ENCODE measurements around the gene CCDC92.

CCDC92 gene

GRCh38 chr12:123946152-123946515, 26.5 kb downstream of the CCDC92 start:
- Histone ChIP-seq H4K20me1 (ENCODE audit: low read depth, low read length) (no peaks in the 10 kb centered on the region), H3K4me3 (ENCODE audit: insufficient read depth, low read length, poor library complexity, severe bottlenecking) (no peak overlapping the region), H3K9ac (ENCODE audit: low read length) (no peak overlapping the region), H3K4me2 (ENCODE audit: low read depth, low read length, poor library complexity, severe bottlenecking) (no peak overlapping the region), H2AFZ (ENCODE audit: low read depth, low read length, severe bottlenecking) (no peak overlapping the region), H3K27ac (ENCODE audit: low read depth, low read length) (no peak overlapping the region), H3K9me3 (ENCODE audit: insufficient read depth, low read length) (no peaks in the 10 kb centered on the region), H3K36me3 (ENCODE audit: low read length) (no peaks in the 10 kb centered on the region), H3K9me2 (replicated peaks; ENCODE audit: insufficient read depth, low read length) (no peaks in the 10 kb centered on the region), H3K27me3 (ENCODE audit: low read length) (no peaks in the 10 kb centered on the region), H3F3A (ENCODE audit: insufficient read depth) (no peaks in the 10 kb centered on the region), H3K79me2 (ENCODE audit: insufficient read depth, low read length) (no peaks in the 10 kb centered on the region)
- TF ChIP-seq CTCF (IDR thresholded peaks at IDR 0.05; ENCODE audit: insufficient read depth, low read length, poor library complexity, severe bottlenecking) = no peak
- TF ChIP-seq EZH2phosphoT487 (conservative IDR thresholded peaks at IDR 0.05; ENCODE audit: low read length) = no peak

DNA sequence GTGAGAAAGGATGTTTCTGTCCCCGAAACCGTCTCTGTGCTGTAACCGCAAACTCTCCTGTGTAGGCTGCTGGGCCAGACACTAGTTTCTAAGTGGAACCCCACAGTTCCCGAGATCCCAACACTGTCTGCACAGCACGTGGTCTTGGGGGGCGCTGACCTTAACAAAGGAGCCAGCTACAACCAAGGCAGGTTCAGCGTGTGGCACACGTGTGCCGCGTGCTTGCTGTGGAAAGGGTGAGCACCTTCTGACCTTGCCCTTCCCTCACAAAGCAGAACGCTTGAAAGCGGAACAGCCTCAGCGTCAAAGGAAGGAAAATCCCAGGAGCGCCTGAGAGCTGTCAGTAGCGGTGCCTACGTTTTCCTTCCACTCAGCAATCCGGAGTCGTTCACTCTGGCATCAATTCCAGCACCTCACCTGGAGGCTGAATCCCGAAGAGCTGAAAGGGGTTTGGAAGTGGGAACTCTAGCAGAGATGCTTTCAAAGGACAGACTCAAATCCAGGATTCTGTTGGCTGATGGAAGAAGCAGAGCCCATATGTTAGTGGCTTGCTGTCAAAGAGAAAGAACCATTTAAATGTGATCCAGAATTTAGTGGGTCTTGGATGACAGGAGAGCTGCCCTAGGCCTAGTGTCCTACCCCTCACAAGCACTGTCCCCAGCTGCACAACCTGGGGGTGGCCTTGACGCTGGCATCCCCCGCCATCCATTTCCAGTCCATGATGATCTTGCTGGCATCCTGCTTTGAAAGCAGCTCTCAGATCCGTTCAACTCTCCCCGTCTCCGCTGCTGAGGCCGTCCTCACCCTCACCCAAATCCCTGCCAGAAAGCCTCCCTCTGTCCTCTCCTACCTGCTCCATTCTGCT, 27.1 kb downstream of the CCDC92 start:
- H3K36me3 ChIP-seq (ENCODE audit: low read length) = no peaks in the 10 kb centered on the region
- H3K9ac ChIP-seq (ENCODE audit: low read length) = no peak overlapping the region

GRCh38 chr12:123944696-123945095, 27.9 kb downstream of the CCDC92 start:
- Histone ChIP-seq H3F3A (ENCODE audit: insufficient read depth) (no peaks in the 10 kb centered on the region), H4K20me1 (ENCODE audit: low read depth, low read length) (no peaks in the 10 kb centered on the region), H3K9ac (ENCODE audit: low read length) (no peak overlapping the region), H3K9me2 (replicated peaks; ENCODE audit: insufficient read depth, low read length) (no peaks in the 10 kb centered on the region), H3K9me3 (ENCODE audit: insufficient read depth, low read length) (no peaks in the 10 kb centered on the region), H3K36me3 (ENCODE audit: low read length) (no peaks in the 10 kb centered on the region), H2AFZ (ENCODE audit: low read depth, low read length, severe bottlenecking) (no peak overlapping the region), H3K4me3 (ENCODE audit: insufficient read depth, low read length, poor library complexity, severe bottlenecking) (no peak overlapping the region), H3K27me3 (ENCODE audit: low read length) (no peaks in the 10 kb centered on the region), H3K4me2 (ENCODE audit: low read depth, low read length, poor library complexity, severe bottlenecking) (no peak overlapping the region), H3K79me2 (ENCODE audit: insufficient read depth, low read length) (no peaks in the 10 kb centered on the region), H3K27ac (ENCODE audit: low read depth, low read length) (no peak overlapping the region)
- TF ChIP-seq CTCF (IDR thresholded peaks at IDR 0.05; ENCODE audit: insufficient read depth, low read length, poor library complexity, severe bottlenecking) (no peak), EZH2phosphoT487 (conservative IDR thresholded peaks at IDR 0.05; ENCODE audit: low read length) (no peak)

More for the DNA sequence above, 27.1 kb downstream of the CCDC92 start:
- Histone ChIP-seq H2AFZ (ENCODE audit: low read depth, low read length, severe bottlenecking) (no peak overlapping the region), H3K27ac (ENCODE audit: low read depth, low read length) (no peak overlapping the region), H4K20me1 (ENCODE audit: low read depth, low read length) (no peaks in the 10 kb centered on the region), H3F3A (ENCODE audit: insufficient read depth) (no peaks in the 10 kb centered on the region), H3K9me2 (replicated peaks; ENCODE audit: insufficient read depth, low read length) (no peaks in the 10 kb centered on the region), H3K4me3 (ENCODE audit: insufficient read depth, low read length, poor library complexity, severe bottlenecking) (no peak overlapping the region), H3K79me2 (ENCODE audit: insufficient read depth, low read length) (no peaks in the 10 kb centered on the region), H3K9me3 (ENCODE audit: insufficient read depth, low read length) (no peaks in the 10 kb centered on the region), H3K27me3 (ENCODE audit: low read length) (no peaks in the 10 kb centered on the region), H3K4me2 (ENCODE audit: low read depth, low read length, poor library complexity, severe bottlenecking) (no peak overlapping the region)
- TF ChIP-seq CTCF (IDR thresholded peaks at IDR 0.05; ENCODE audit: insufficient read depth, low read length, poor library complexity, severe bottlenecking) = no peak
- no peak for TF ChIP-seq EZH2phosphoT487 (conservative IDR thresholded peaks at IDR 0.05; ENCODE audit: low read length)
